ENCODE measurements around the gene RIMS1. TPM values are rescaled to one million over a fixed set of nuclear protein-coding genes. Genes with fewer than 3 reads are reported as not detected.

The RIMS1 gene
- total and polyA plus RNA-seq, 2 experiments from 2014 or later = 0.29 to 0.92 TPM

DNA sequence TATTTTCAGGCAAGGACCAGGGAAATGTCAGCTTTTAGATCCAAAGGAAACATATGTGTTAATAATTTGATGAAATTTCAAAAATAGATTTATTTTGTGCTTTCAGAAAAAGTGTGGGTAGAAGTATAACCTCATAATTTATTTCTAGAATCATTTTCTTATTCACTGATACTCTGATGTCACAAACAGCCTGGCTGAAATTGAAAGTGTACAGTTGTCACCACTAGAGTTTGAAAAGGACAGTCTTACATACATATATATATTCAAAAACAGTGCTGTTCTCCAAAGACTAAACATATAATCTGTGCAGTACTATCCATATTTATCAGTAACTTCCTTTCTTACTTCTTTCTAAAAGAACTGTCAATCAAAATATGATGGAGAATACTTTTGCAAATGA, 481.1 kb downstream of the RIMS1 start:
- Histone ChIP-seq H3K27me3 (no peaks in the 10 kb centered on the region), H3K9me3 (ENCODE audit: low read depth) (no peaks in the 10 kb centered on the region), H3K4me1 (ENCODE audit: low read depth) (no peaks in the 10 kb centered on the region), H3K27ac (no peak overlapping the region), H3K36me3 (no peaks in the 10 kb centered on the region), H3K4me3 (no peak overlapping the region)
- TF ChIP-seq, protein P1, sequence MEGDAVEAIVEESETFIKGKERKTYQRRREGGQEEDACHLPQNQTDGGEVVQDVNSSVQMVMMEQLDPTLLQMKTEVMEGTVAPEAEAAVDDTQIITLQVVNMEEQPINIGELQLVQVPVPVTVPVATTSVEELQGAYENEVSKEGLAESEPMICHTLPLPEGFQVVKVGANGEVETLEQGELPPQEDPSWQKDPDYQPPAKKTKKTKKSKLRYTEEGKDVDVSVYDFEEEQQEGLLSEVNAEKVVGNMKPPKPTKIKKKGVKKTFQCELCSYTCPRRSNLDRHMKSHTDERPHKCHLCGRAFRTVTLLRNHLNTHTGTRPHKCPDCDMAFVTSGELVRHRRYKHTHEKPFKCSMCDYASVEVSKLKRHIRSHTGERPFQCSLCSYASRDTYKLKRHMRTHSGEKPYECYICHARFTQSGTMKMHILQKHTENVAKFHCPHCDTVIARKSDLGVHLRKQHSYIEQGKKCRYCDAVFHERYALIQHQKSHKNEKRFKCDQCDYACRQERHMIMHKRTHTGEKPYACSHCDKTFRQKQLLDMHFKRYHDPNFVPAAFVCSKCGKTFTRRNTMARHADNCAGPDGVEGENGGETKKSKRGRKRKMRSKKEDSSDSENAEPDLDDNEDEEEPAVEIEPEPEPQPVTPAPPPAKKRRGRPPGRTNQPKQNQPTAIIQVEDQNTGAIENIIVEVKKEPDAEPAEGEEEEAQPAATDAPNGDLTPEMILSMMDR (IDR thresholded peaks at IDR 0.05; ENCODE audit: low read depth, low read length) = no peak
- DNase-seq (ENCODE audit: low read depth in 1 of 2, low spot score in 1 of 2) = no peak

DNA sequence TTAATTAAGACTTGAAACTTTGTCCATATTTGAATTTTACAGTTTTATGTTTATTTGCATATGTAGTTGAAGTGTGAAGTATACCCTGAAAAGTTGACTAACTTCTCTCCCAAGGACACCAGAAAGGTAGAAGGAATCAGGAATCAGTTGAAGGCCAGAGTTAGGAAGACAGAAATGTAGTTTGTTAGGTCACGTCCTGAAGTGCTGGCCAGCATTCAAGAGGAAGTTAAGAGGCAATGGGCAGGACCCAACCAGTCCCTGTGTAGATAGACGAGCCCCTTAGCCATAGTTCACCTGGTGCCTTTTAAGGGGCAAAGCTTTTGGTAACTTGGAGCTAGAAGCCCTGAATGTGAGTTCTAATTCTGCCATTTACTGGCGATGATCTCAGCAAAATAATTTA, 485.1 kb downstream of the RIMS1 start:
- Histone ChIP-seq H3K4me1 (ENCODE audit: low read depth) (no peaks in the 10 kb centered on the region), H3K4me3 (no peak overlapping the region), H3K27me3 (no peaks in the 10 kb centered on the region), H3K27ac (no peak overlapping the region), H3K36me3 (no peaks in the 10 kb centered on the region), H3K9me3 (ENCODE audit: low read depth) (no peaks in the 10 kb centered on the region)
- no peak for DNase-seq (ENCODE audit: low read depth in 1 of 2, low spot score in 1 of 2)
- TF ChIP-seq, protein P1 (IDR thresholded peaks at IDR 0.05; ENCODE audit: low read depth, low read length) = no peak

- H3K4me3 ChIP-seq = no peak overlapping the region
- no peak overlapping the region for H3K27ac ChIP-seq
- H3K36me3 ChIP-seq = no peaks in the 10 kb centered on the region
- no peaks in the 10 kb centered on the region for H3K27me3 ChIP-seq
- H3K4me1 ChIP-seq (ENCODE audit: low read depth) = no peaks in the 10 kb centered on the region
- TF ChIP-seq, protein P1 (IDR thresholded peaks at IDR 0.05; ENCODE audit: low read depth, low read length) = no peak
- no peaks in the 10 kb centered on the region for H3K9me3 ChIP-seq (ENCODE audit: low read depth)
- no peak for DNase-seq (ENCODE audit: low read depth in 1 of 2, low spot score in 1 of 2)
Observed at GRCh38 chr6:72374172-72374571, 487.8 kb downstream of the RIMS1 start.

GRCh38 chr6:72374857-72375256, 488.5 kb downstream of the RIMS1 start:
- no peak for DNase-seq (ENCODE audit: low read depth in 1 of 2, low spot score in 1 of 2)
- H3K27ac ChIP-seq = no peak overlapping the region
- no peak overlapping the region for H3K4me3 ChIP-seq
- TF ChIP-seq, protein P1 (IDR thresholded peaks at IDR 0.05; ENCODE audit: low read depth, low read length) = no peak
- H3K36me3 ChIP-seq = no peaks in the 10 kb centered on the region
- H3K4me1 ChIP-seq (ENCODE audit: low read depth) = no peaks in the 10 kb centered on the region
- H3K9me3 ChIP-seq (ENCODE audit: low read depth) = no peaks in the 10 kb centered on the region
- H3K27me3 ChIP-seq = no peaks in the 10 kb centered on the region

- Histone ChIP-seq H3K36me3 (no peaks in the 10 kb centered on the region), H3K4me3 (no peak overlapping the region), H3K4me1 (ENCODE audit: low read depth) (no peaks in the 10 kb centered on the region), H3K9me3 (ENCODE audit: low read depth) (no peaks in the 10 kb centered on the region), H3K27ac (no peak overlapping the region), H3K27me3 (no peaks in the 10 kb centered on the region)
- TF ChIP-seq, protein P1 (IDR thresholded peaks at IDR 0.05; ENCODE audit: low read depth, low read length) = no peak
- no peak for DNase-seq (ENCODE audit: low read depth in 1 of 2, low spot score in 1 of 2)
Observed at GRCh38 chr6:72376736-72377135, 490.4 kb downstream of the RIMS1 start.

DNA sequence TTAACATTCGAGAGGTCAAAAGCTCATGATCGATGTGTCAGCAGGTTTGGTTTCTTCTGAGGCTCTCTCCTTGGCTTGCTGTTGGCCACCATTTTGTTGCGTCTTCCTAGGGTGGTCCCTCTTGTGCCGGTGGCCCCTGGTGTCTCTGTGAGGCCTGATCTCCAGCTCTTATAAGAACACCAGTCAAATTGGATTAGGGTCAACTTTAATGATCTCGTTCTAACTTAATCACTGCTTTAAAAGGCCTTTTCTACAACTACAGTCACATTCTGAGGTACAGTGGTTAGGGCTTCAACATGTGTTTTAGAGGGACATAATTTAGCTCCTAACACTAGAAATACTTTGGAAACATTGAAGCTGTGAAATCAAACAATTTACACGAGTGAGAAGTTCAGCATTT, 494.7 kb downstream of the RIMS1 start:
- Histone ChIP-seq H3K27me3 (no peaks in the 10 kb centered on the region), H3K4me1 (ENCODE audit: low read depth) (no peaks in the 10 kb centered on the region), H3K36me3 (no peaks in the 10 kb centered on the region), H3K27ac (no peak overlapping the region), H3K4me3 (no peak overlapping the region), H3K9me3 (ENCODE audit: low read depth) (no peaks in the 10 kb centered on the region)
- TF ChIP-seq, protein P1 (IDR thresholded peaks at IDR 0.05; ENCODE audit: low read depth, low read length) = no peak
- no peak for DNase-seq (ENCODE audit: low read depth in 1 of 2, low spot score in 1 of 2)
